ENCODE measurements around the gene ZIC1. TPM values are rescaled to one million over a fixed set of nuclear protein-coding genes. Genes with fewer than 3 reads are reported as not detected.
A peak's percentile ranks its signal among the peaks of the same experiment; 100 is the strongest.

ZIC1 gene
- total and polyA plus RNA-seq, 2 experiments from 2014 or later = 15.5 to 18.2 TPM

GRCh38 chr3:147373301-147373700 is 35.9 kb upstream of the ZIC1 start:
- H3K36me3 ChIP-seq (ENCODE audit: low read depth) = no peaks in the 10 kb centered on the region
- H3K9me2 ChIP-seq (ENCODE audit: insufficient read depth) = no peaks in the 10 kb centered on the region
- TF ChIP-seq EZH2phosphoT487 (IDR thresholded peaks at IDR 0.05; ENCODE audit: insufficient read depth, low read depth) (no peak), EZH2 (IDR thresholded peaks at IDR 0.05; ENCODE audit: insufficient read depth, poor library complexity, severe bottlenecking) (no peak)
- H3K4me3 ChIP-seq = no peak overlapping the region
- H2AFZ ChIP-seq = no peak overlapping the region
- no peak overlapping the region for H3K9ac ChIP-seq
- H3K79me2 ChIP-seq (ENCODE audit: insufficient read depth) = no peaks in the 10 kb centered on the region
- in situ Hi-C loops (cut with MboI) = no loop called here
- no peak overlapping the region for H3K27ac ChIP-seq
- H3K27me3 ChIP-seq (replicated peaks; ENCODE audit: insufficient read depth) = peaks cover 95% of the 10 kb centered on the region
- no peaks in the 10 kb centered on the region for H3K9me3 ChIP-seq (ENCODE audit: low read depth)
- H3F3A ChIP-seq (ENCODE audit: insufficient read depth) = no peaks in the 10 kb centered on the region
- WGBS, 2 experiments (ENCODE audit: low coverage in 1 of 2, low lambda C conversion rate in 2 of 2, missing lambda C conversion rate in 2 of 2) = 26 to 41% methylated on average over 6 of the region's 6 CpGs
- no peak for DNase-seq
- no peaks in the 10 kb centered on the region for H4K20me1 ChIP-seq (ENCODE audit: insufficient read depth)
- H3K4me1 ChIP-seq (ENCODE audit: insufficient read depth) = no peaks in the 10 kb centered on the region
- no peak overlapping the region for H3K4me2 ChIP-seq (ENCODE audit: unreplicated experiment)

GRCh38 chr3:147377412-147378367 is 31.5 kb upstream of the ZIC1 start:
- 21 to 24% methylated on average over 30 of the region's 30 CpGs for WGBS, 2 experiments (ENCODE audit: low coverage in 1 of 2, low lambda C conversion rate in 2 of 2, missing lambda C conversion rate in 2 of 2)
- in situ Hi-C loops (cut with MboI) = no loop called here

GRCh38 chr3:147379651-147380050 is 29.5 kb upstream of the ZIC1 start:
- Histone ChIP-seq H3K4me1 (ENCODE audit: insufficient read depth) (no peaks in the 10 kb centered on the region), H3K9me2 (ENCODE audit: insufficient read depth) (no peaks in the 10 kb centered on the region), H4K20me1 (ENCODE audit: insufficient read depth) (no peaks in the 10 kb centered on the region), H3K9ac (no peak overlapping the region), H3K4me2 (ENCODE audit: unreplicated experiment) (no peak overlapping the region), H3K27ac (no peak overlapping the region), H3K27me3 (replicated peaks; ENCODE audit: insufficient read depth) (peaks cover 52% of the 10 kb centered on the region), H3K4me3 (no peak overlapping the region), H3K36me3 (ENCODE audit: low read depth) (no peaks in the 10 kb centered on the region), H3F3A (ENCODE audit: insufficient read depth) (no peaks in the 10 kb centered on the region), H3K9me3 (ENCODE audit: low read depth) (no peaks in the 10 kb centered on the region), H3K79me2 (ENCODE audit: insufficient read depth) (no peaks in the 10 kb centered on the region), H2AFZ (no peak overlapping the region)
- in situ Hi-C loops (cut with MboI) = no loop called here
- TF ChIP-seq EZH2phosphoT487 (IDR thresholded peaks at IDR 0.05; ENCODE audit: insufficient read depth, low read depth) (no peak), EZH2 (IDR thresholded peaks at IDR 0.05; ENCODE audit: insufficient read depth, poor library complexity, severe bottlenecking) (no peak)
- 61 to 65% methylated on average over 10 of the region's 10 CpGs for WGBS, 2 experiments (ENCODE audit: low coverage in 1 of 2, low lambda C conversion rate in 2 of 2, missing lambda C conversion rate in 2 of 2)
- no peak for DNase-seq

More at GRCh38 chr3:147377412-147378367, 31.5 kb upstream of the ZIC1 start:
- no peaks in the 10 kb centered on the region for H3K4me1 ChIP-seq (ENCODE audit: insufficient read depth)
- H3K27me3 ChIP-seq (replicated peaks; ENCODE audit: insufficient read depth) = peaks cover 71% of the 10 kb centered on the region
- H3K27ac ChIP-seq = no peak overlapping the region
- no peak overlapping the region for H3K9ac ChIP-seq
- H3K4me3 ChIP-seq = no peak overlapping the region
- no peaks in the 10 kb centered on the region for H3K9me3 ChIP-seq (ENCODE audit: low read depth)
- H3F3A ChIP-seq (ENCODE audit: insufficient read depth) = no peaks in the 10 kb centered on the region
- H3K36me3 ChIP-seq (ENCODE audit: low read depth) = no peaks in the 10 kb centered on the region
- H3K4me2 ChIP-seq (ENCODE audit: unreplicated experiment) = peak overlapping the region; percentile 18
- peak; percentile 31 for DNase-seq
- H3K9me2 ChIP-seq (ENCODE audit: insufficient read depth) = no peaks in the 10 kb centered on the region
- no peak for TF ChIP-seq EZH2 (IDR thresholded peaks at IDR 0.05; ENCODE audit: insufficient read depth, poor library complexity, severe bottlenecking)
- TF ChIP-seq EZH2phosphoT487 (IDR thresholded peaks at IDR 0.05; ENCODE audit: insufficient read depth, low read depth) = no peak
- H2AFZ ChIP-seq = no peak overlapping the region
- no peaks in the 10 kb centered on the region for H3K79me2 ChIP-seq (ENCODE audit: insufficient read depth)
- no peaks in the 10 kb centered on the region for H4K20me1 ChIP-seq (ENCODE audit: insufficient read depth)

GRCh38 chr3:147380387-147380951 is 28.7 kb upstream of the ZIC1 start:
- 86 to 89% methylated on average over 26 of the region's 26 CpGs for WGBS, 2 experiments (ENCODE audit: low coverage in 1 of 2, low lambda C conversion rate in 2 of 2, missing lambda C conversion rate in 2 of 2)
- H3F3A ChIP-seq (ENCODE audit: insufficient read depth) = no peaks in the 10 kb centered on the region
- H4K20me1 ChIP-seq (ENCODE audit: insufficient read depth) = no peaks in the 10 kb centered on the region
- H3K4me1 ChIP-seq (ENCODE audit: insufficient read depth) = no peaks in the 10 kb centered on the region
- no peak overlapping the region for H3K27ac ChIP-seq
- TF ChIP-seq EZH2 (IDR thresholded peaks at IDR 0.05; ENCODE audit: insufficient read depth, poor library complexity, severe bottlenecking) (no peak), EZH2phosphoT487 (IDR thresholded peaks at IDR 0.05; ENCODE audit: insufficient read depth, low read depth) (no peak)
- H3K27me3 ChIP-seq (replicated peaks; ENCODE audit: insufficient read depth) = peaks cover 44% of the 10 kb centered on the region
- H3K4me3 ChIP-seq = no peak overlapping the region
- DNase-seq = no peak
- H3K4me2 ChIP-seq (ENCODE audit: unreplicated experiment) = no peak overlapping the region
- no peak overlapping the region for H3K9ac ChIP-seq
- no peak overlapping the region for H2AFZ ChIP-seq
- no peaks in the 10 kb centered on the region for H3K79me2 ChIP-seq (ENCODE audit: insufficient read depth)
- H3K36me3 ChIP-seq (ENCODE audit: low read depth) = no peaks in the 10 kb centered on the region
- no peaks in the 10 kb centered on the region for H3K9me2 ChIP-seq (ENCODE audit: insufficient read depth)
- in situ Hi-C loops (cut with MboI) = no loop called here
- no peaks in the 10 kb centered on the region for H3K9me3 ChIP-seq (ENCODE audit: low read depth)
